ENCODE measurements around the gene FAR2.
A peak's percentile ranks its signal among the peaks of the same experiment; 100 is the strongest.

DNA sequence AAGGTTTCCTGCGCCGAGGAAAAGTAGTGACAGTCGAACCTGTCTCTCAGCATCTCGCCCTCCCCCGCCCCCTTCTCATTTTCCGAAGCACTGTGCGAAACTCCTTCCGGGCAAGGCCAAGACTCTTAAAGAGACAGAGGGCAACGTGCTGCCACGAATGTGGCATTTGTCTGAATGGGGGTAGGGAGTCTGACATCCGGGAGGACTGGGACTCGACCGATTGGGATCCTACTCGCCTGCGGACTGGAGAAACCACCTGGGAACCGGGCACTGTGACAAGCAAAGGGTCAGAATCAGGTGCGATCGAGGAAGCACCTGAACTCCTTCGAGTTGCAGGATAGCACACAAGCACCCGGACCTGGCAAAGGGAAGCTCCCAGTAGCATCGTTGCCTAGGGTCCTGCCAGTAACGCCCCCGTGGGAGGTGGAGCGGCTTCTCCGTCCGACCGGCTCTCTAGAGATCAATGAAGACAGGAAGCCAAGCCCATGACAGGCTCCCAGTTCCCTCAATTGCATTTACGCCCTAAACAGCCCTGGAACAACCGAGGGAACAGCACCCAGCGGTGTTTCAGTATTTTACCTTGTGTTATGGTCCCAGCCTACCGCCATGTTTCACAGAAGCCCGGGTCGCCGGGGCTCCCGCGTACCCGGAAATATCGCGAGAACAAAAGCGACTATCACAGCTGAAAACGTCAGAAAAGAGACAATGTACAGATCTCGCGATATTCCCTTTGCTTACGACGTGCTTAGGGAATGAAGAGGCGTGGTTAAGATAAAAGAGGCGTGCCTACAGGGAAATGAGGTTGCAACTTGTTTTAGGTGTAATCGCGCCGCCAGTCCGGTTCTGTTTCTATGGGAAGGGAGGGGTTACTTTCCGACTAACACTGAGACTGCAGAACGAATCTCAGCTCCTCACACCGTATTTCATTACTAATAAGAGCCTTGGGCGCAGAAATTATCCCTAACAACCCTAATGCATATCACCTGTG lies 231.8 kb downstream of the FAR2 start, which contains the start of gene ERGIC2:
- TF ChIP-seq EGR1 (IDR thresholded peaks at IDR 0.05): peak; percentile 40; the same call in 1 of the 2 replicates
- TF ChIP-seq, protein P1, sequence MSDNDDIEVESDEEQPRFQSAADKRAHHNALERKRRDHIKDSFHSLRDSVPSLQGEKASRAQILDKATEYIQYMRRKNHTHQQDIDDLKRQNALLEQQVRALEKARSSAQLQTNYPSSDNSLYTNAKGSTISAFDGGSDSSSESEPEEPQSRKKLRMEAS (IDR thresholded peaks at IDR 0.05): peak; percentile 92
- no peak for TF ChIP-seq EP300 (IDR thresholded peaks at IDR 0.05; ENCODE audit: borderline replicate concordance)
- peak; percentile 90 for TF ChIP-seq CREB1 (IDR thresholded peaks at IDR 0.05; ENCODE audit: low read depth)
